Mononuclear cell (primary cell): ENCODE measurements around the gene INPP5F. TPM values are rescaled to one million over a fixed set of nuclear protein-coding genes. Genes with fewer than 3 reads are reported as not detected.
A peak's percentile ranks its signal among the peaks of the same experiment; 100 is the strongest.
"Not testable (repeated sequence)": the region's sequence is repeated elsewhere in the genome, so short reads cannot be mapped to it uniquely, and the experiment has no call there.

Source experiments
- H3K27me3 ChIP-seq: 2 replicates; pipeline ENCODE4 v1.6.0; 2011; ENCODE audit warnings: low read length, control low read depth; ENCODE audit not compliant: insufficient read depth
- H3K4me1 ChIP-seq: 2 replicates; pipeline ENCODE4 v1.5.1; 2011; ENCODE audit warnings: mild to moderate bottlenecking, low read length, control low read depth; ENCODE audit not compliant: insufficient read depth
- H3K4me3 ChIP-seq: 2 replicates; pipeline ENCODE4 v1.5.1; 2011; ENCODE audit warnings: mild to moderate bottlenecking, low read length, moderate library complexity
- H3K9me3 ChIP-seq: 2 replicates; pipeline ENCODE4 v1.5.1; 2011; ENCODE audit warnings: low read depth, mild to moderate bottlenecking, control low read depth, low read length
- total RNA-seq: library from RNA; depleted of rRNA; stranded (reverse); fragments of >200 nt; gene quantifications from one replicate; pipeline ENCODE4 v1.2.3, GENCODE V29; 2012

The INPP5F gene
- total RNA-seq, 1 donor, result 8.1 TPM

DNA sequence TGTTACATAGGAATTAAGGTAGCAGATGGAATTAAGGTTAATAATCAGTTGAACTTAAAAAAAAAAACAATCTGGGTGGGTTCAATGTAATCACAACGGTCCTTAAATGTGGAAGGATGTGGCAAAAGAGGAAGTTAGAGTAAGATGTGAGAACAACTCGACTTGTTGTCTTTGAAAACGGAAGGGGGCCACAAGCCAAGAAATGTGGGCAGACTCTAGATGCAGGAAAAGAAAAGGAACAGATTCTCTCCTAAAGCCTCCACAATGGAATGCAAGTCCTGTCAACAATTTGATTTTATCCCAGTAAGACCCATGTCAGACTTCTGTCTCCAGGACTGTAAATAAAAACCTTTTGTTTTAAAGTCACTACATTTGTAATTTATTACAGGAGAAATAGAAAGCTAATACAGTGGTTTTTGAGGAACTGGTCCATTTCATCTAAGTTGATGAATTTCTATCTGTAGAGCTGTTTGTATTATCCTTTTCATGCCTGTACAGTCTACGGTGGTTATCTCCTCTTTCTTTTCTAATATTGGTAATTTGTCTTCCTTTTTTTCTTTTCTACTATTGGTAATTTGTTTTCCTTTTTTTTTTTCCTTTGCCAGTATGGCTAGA lies 138.2 kb downstream of the INPP5F start:
- Histone ChIP-seq H3K4me1 (peaks cover 35% of the 10 kb centered on the region), H3K9me3 (peaks cover 6% of the 10 kb centered on the region), H3K4me3 (no peak overlapping the region), H3K27me3 (no peaks in the 10 kb centered on the region)

DNA sequence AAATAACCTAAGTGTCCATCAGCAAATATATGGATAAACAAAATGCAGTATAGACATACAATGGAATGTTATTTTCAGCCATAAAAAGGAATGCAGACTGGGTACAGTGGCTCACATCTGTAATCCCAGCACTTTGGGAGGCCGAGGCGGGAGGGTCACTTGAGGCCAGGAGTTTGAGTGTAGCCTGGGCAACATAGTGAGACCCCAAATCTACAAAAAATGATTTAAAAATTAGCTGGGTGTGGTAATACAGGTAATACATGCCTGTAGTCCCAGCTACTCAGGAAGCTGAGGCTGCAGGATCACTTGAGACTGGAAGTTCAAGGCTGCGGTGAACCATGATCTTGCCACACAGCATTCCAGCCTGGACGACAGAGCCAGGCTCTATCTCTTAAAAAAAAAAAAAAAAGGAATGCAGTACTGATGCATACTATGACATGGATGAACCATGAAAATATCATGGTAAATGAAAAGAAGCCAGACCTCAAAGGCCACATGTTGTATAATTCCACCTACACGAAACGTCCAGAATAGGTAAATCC lies 139.9 kb downstream of the INPP5F start:
- H3K4me1 ChIP-seq, result peaks cover 50% of the 10 kb centered on the region

DNA sequence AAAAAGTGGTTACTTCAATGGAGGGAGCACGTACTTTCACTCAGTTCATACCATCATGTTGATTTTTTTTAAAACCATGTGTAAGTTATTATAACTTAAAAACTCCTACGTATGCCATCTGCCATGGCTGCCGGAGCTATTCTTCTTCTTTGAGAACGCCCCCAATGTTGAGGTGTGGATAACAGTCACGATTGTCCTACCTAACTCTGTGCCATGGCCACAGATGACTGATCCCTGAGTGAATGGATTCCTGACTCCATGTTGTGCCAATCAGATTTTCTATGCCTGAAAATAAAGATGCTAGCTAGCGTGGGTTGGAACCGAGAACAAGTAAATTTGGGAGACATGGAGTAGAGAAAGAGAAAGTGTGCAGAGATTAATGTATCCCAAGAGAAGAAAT lies 141.5 kb downstream of the INPP5F start:
- peaks cover 59% of the 10 kb centered on the region for H3K4me1 ChIP-seq
- H3K27me3 ChIP-seq, result no peaks in the 10 kb centered on the region
- no peak overlapping the region for H3K4me3 ChIP-seq
- H3K9me3 ChIP-seq, result peaks cover 6% of the 10 kb centered on the region

More for the DNA sequence above, 139.9 kb downstream of the INPP5F start:
- H3K9me3 ChIP-seq, result peaks cover 6% of the 10 kb centered on the region
- H3K4me3 ChIP-seq, result no peak overlapping the region
- no peaks in the 10 kb centered on the region for H3K27me3 ChIP-seq

DNA sequence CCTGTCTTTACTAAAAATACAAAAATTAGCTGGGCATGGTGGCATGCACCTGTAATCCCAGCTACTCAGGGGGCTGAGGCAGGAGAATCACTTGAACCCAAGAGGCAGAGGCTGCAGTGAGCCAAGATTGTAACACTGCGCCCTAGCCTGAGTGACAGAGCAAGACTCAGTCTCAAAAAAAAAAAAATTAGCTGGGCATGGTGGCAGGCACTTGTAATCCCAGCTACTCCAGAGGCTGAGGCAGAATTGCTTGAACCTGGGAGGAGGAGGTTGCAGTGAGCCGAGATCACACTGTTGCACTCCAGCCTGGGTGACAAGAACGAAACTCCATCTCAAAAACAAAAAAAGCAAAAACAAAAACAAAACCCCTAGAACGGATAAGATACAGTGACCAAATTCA lies 143.5 kb downstream of the INPP5F start:
- H3K27me3 ChIP-seq, H3K4me3 ChIP-seq, H3K9me3 ChIP-seq: not testable (repeated sequence)
- H3K4me1 ChIP-seq, result peaks cover 69% of the 10 kb centered on the region

DNA sequence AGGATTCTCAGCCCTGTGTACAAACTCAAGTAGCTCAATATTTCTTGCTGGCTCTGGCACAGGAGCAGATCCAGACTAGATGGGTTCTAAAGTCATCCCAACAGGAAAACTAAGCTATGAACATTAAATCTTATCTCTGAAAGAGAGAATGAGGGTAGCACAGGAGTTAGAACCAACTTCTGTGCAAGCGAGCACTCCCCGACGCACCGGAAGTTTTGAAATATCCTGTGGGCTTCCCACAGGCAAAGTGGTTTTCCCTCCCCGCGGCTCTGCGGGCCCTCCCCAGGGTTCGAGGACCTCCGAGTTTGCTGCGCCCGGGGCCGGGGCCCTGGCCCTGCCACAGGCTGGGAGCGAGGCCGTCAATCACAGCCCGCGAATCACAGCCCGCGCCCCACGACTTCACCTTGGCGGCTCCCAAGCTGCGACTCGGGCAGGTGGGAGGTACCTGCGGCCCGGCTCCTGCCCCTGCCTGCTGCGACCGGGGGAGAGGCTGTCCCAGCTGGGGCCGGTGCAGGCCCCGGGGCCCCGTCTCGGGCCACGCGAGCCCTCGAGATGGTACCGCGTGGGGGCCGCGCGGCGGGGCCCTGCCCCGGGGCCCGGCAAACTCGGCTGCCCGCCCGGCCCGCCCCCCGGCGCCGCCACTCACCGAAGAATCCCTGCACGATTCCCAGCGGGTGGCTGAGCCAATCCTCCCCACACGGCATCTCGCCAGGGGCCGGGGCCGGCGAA lies 146.2 kb downstream of the INPP5F start:
- H3K9me3 ChIP-seq, result no peaks in the 10 kb centered on the region
- H3K4me3 ChIP-seq, result peak overlapping the region; percentile 83
- peaks cover 56% of the 10 kb centered on the region for H3K4me1 ChIP-seq

DNA sequence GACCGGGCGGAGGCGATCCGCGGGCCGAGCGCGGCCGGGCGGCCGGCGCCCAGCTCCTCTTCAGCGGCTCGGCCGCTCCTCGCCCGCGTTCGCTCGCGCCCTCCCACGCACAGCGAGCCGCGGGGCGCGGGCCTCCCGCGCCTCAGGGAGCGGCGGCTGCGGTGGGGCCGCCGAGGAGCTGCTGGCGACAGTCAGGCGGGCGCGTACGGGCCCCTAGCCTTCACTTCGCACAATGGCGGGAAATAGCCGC lies 146.7 kb downstream of the INPP5F start, which contains the start of gene MCMBP:
TSS of gene MCMBP (minus strand) at position 234 of the 250 bp plus-strand sequence. CDS start 259 bp downstream, outside the sequence.
- Histone ChIP-seq H3K27me3 (no peaks in the 10 kb centered on the region), H3K9me3 (no peaks in the 10 kb centered on the region), H3K4me1 (peaks cover 52% of the 10 kb centered on the region), H3K4me3 (peak within 1 kb of the TSS; percentile 83)

More for the DNA sequence above, 146.2 kb downstream of the INPP5F start:
- no peaks in the 10 kb centered on the region for H3K27me3 ChIP-seq

DNA sequence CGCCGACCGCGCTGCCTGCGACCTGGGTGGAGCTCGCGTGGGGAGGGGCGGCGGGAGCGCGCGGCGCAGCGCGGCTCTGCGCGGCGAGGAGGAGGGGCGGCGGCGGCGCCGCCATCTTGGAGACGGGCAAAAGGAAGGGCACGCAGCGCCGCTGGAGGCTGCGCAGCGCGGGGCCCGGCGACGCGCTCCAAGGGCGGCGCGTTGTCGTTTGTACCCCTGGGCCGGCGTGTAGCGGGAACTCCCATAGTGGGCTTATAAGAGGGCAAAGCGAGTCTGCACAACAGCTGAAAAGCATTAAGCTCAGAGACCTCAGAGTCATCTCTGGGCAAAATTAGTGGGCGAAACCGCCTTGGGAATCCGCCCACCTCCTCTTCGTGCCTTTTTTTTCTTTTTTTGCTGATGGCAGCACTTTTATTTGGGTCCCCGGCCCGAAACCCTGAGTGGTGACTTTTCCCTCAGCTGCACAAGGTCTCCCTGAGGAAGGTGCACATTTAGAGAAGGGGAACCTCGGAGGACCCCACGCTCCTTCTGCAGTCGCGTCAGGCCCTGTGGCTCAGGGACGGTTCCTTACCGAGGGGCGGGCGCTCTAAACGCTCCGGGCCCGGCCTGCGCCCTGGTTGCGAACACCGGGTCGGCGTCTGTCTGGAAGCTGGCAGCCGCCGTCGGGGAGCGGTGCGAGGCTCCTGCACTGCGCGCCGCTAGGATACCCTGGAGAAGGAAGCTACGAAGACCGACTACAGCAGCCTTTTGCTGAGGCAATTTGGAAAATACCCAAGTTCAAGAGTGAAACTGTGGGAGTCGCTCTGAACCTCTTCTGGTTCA lies 147.2 kb downstream of the INPP5F start:
- H3K4me1 ChIP-seq, result peaks cover 47% of the 10 kb centered on the region
- H3K9me3 ChIP-seq, result no peaks in the 10 kb centered on the region
- H3K4me3 ChIP-seq, result peak overlapping the region; percentile 83
- no peaks in the 10 kb centered on the region for H3K27me3 ChIP-seq

DNA sequence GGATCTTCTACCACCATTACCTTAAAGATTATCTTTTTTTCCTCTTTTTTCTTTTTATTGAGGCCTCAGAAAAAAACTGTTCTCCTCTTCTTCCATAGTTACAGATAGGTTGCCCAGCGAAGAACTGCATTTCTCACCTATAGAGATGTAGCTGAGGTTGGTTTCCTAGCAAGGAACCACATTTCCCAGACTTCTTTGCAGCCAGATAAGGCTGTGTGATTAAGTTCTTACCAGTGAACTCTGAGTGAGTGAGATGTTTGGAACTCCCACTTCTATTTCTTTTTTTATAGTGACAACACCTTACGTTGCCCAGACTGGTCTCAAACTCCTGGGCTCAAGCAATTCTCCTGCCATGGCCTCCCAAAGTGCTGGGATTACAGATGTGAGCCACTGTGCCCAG lies 152.7 kb downstream of the INPP5F start:
- Histone ChIP-seq H3K27me3 (no peaks in the 10 kb centered on the region), H3K4me3 (no peak overlapping the region), H3K4me1 (peaks cover 8% of the 10 kb centered on the region), H3K9me3 (no peaks in the 10 kb centered on the region)

Other genes starting within 250 kb of the INPP5F start
- gene RGS10, start 183.3 kb upstream of the INPP5F start, total RNA-seq, result 181 TPM
- 101 TPM for gene TIAL1, start 129.1 kb upstream of the INPP5F start, total RNA-seq
- 13.2 TPM for gene BAG3, start 74.7 kb upstream of the INPP5F start, total RNA-seq
- 29.6 TPM for gene MCMBP, start 146.8 kb downstream of the INPP5F start, total RNA-seq
- gene SEC23IP, start 166.7 kb downstream of the INPP5F start, total RNA-seq, result 17.8 TPM